HG03378 (cell line): ENCODE measurements around the gene NRXN2.
"Not testable (repeated sequence)": the region's sequence is repeated elsewhere in the genome, so short reads cannot be mapped to it uniquely, and the experiment has no call there.

Experiments used
- ATAC-seq: cut with Tn5 transposase; IDR thresholded peaks from one replicate; pipeline ENCODE4 v1.9.1; 2021; ENCODE audit warnings: mild to moderate bottlenecking, moderate library complexity; ENCODE audit not compliant: unreplicated experiment

NRXN2 gene

DNA sequence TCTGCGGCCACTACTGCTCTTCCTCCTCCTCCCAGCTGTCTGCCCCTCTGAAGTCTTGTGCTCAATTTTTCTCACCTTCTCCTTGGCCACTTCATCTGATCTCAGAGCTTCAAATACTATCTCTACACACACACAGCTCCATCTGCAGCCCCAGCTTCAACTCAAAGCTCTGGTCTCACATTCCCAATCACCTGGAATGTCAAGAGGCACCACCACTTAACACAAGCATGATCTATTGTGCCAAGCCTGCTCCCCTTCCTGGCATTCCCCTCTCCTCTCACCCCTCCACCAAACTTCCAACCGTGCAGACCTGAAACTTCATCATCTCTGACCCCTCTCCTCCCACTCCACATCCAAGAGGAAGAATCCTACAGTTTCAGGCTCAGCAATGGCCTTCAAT is 17.5 kb downstream of the NRXN2 start:
- no peak for ATAC-seq

DNA sequence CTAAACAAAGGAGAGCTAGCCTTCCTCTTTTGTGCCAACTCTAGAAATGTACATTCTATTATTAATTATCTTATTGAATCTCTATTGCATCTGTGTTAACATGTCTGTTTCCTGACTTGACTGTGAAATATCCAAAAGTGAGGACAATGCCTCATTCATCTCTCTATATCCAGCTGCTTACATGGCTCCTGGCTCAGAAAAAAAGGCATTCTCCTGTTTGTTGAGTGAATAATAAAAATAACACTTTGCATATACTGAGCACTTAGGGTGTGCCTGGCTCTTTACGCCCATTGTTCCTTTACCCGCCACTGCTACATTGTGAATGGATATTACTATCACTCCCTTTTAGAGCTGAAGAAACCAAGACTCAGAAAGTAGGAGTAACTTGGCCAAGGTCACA is 19.9 kb downstream of the NRXN2 start:
- no peak for ATAC-seq

DNA sequence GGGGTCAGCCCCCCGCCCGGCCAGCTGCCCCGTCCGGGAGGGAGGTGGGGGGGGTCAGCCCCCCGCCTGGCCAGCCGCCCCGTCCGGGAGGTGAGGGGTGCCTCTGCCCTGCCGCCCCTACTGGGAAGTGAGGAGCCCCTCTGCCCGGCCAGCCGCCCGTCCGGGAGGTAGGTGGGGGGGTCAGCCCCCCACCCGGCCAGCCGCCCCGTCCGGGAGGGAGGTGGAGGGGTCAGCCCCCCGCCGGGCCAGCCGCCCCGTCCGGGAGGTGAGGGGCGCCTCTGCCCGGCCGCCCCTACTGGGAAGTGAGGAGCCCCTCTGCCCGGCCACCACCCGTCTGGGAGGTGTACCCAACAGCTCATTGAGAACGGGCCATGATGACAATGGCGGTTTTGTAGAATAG is 21.0 kb downstream of the NRXN2 start:
- not testable (repeated sequence) for ATAC-seq

DNA sequence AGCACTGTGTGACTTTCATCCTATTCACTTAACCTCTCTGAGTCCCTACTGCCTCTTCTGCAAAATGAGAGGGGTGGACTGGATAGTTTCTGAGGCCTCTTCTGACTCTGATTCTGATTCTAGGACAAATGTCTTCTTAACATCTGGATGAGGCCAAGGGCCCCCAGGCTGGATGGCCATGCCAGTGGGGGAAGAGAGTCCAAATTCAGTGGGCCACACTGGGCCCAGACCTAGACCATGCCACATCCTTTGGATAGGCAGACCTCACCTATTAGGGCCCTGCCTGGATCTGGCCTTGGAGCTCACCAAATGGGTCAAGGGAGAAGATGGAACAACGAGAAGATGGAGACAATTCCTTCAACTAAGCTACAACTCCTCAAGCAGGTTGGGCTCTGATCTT is 24.6 kb downstream of the NRXN2 start:
- ATAC-seq, result no peak

DNA sequence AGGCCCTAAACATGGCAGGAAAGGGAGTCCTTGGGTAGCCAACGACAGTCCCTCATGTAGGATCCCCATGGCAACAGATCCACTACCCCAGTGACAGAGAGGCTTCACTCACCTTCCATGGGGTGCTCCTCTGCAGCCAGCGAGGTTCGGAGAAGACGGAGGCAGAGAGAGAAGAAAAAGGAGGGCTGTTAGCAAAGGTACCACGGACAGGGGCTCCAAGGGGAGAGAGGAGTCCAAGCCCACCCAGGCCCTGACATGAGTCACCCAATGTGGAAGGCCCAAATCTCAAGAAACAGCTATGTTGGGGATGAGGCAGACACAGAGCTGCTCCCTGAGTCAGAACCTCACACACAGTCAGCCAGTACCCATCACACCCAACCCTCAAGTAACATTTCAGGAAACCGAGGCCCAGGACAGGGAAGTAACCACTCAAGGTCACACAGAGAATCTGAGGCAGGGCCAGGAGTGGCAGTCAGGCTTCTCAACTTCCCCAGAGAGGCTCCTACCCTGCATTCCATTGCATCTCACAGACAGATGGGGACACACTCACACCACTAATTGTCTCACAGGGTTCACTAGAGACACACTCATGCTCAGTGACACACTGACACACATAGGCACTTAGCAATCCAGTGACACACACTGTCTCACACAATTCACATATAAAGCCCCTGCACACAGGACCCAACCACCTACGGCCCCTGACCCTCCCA is 25.2 kb downstream of the NRXN2 start:
- no peak for ATAC-seq

DNA sequence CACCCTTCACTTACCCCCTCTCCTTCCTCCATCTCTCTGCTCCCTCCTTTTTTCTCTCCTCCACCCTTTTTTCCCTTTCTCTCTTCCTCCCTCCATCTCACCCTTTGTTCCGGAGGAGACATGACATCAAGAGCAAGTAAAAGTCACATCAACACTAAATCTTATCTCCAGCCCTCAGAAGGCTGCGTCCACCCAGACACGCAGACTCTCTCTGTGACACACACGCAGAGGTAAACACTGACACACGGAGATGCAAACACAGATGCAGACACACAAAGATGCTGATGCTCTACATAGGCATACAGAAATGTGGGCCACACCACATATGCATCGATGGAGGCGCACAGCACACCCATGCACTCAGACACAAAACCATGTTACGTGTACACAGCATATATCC is 27.0 kb downstream of the NRXN2 start:
- no peak for ATAC-seq

DNA sequence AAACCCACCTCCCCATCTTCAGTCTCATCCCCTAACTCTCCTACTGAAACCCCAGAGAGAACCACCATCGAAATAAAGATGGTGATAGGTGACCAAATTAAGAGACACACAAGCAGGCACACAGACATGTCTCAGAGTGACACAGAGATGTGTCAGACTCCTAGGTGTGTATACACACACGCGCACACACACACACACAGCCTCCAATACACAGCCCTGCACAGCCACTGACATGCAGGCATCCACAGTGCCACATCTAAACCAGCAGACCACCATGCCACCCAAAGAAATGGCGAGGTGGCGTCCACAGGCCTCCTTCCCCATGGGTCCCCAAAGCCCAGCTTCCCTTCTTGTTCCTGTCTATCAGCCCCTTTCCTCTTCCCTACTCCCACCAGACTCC is 27.4 kb downstream of the NRXN2 start:
- no peak for ATAC-seq

DNA sequence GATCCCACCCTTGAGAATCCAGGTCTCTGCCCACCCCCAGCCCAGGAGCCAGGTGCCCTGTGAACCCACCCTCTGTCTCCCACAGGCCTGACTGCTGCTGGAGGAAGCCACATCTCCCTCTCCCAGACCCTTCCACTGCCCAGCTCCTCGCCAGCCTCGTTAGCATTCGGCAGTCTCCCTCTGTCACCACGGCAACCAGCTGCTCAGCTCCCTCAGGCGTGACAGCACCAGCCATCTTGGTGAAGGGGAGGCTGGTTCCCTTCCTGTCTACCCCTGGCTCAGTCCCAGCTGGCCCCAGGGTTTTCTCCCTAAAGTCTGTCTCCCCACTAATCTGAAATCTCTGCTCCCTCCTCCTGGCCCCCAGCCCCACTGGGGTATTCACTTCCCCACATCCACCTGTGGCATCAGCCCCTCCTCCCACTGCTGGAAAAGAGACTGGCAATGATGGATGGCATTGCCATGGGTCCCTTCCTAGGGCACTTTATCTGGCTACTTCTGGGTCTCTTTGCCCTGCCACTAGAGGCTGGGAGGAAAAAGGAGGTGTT is 28.1 kb downstream of the NRXN2 start:
- no peak for ATAC-seq

DNA sequence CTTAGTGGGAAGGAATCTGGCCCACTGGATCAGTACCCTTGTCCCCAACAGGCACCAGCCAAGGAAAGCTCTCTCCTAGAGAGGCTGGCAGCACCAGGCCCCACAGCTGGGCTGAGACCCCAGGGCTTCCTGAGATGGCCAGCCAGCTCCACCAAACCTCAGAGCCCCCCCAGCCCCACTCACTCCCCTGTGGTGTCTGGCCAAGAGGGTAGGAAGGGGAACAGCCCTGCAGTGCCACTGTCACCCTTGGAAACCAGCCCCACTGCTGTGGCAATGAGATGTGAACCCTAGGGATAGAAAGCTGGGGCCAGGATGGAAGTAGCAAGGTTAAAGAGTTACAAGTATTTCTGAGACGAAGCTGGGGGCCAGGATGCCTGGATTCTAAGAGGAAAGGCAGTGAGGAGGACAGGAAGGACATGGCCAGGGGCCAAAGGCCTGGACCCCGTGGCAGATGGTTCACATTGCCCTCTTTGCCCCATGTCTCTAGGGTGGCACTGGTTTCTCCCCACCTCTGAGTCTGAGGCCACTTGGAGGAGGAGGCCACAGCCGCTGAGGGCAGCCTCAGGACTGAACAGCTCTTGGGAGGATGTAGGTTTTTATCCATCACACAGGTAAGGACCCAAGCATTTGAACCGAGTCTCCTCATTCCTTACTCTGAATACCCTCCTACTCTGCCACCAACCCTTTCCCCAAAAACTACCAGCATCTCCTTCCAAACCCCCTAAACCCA is 28.8 kb downstream of the NRXN2 start:
- no peak for ATAC-seq

DNA sequence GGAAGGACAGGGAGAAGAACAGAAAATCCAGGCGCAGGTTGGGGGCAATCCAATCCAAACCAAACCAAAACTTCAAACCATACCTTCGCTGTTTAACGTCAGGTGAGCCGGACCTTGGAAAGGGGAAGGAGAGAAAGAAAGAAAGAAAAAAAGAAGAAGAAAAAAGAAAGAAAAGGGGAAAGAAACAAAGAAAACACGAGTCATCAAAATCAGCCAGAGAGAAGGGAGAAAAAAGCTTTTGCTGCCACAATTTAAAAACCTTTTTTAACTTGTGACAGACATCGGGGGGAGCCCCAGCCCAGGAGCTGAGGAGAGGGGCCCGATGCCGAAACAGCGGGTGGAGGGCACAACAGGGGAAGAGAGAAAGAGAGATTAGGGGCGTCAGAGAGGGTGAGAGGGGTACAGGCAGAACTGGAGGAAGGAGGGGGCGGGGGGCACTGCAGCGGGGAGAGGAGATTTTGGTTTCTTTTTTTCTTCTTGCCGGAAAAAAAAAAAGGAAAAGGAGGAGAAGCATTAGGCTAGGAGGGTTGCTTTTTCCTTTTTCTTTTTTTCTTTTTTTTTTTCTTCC is 30.1 kb downstream of the NRXN2 start:
- no peak for ATAC-seq

DNA sequence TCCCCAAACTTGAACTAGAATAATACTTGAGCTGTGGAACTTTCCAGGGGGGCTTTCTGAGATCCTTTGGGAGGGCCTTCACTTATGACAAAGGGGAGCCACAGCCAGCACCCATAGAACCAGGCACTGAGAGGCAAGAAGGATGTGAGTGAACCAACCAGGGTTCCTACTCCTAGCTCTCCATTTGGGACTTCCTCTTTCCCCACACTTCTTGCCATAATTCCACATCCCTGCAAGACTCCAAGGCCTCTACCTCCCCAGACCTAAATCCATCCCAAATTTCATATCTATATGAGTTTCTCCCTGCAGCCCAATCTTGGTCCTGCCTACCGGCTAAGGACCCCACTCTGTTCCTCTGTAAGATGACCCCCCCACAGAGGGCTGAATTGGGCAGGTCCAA is 31.5 kb downstream of the NRXN2 start:
- no peak for ATAC-seq

DNA sequence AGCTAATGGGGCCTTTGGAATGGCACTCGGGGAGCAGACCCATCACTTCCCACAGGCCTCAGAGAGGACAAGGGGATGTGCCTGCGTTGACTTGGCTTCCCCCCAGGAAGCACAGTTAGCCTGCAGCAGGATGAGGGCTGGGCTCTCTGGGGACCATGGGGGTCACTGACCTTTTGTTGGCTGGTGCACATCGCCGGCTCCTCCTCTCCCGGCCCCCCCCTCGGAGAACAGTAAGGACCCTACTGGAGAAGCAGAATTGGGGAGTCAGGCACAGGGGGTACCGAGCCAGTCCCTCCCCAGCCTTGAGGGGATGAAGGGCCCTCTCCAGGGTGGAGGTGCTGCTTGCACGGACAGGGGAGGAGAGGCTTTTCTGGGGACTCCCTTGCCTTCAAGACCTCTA is 32.8 kb downstream of the NRXN2 start:
- ATAC-seq, result no peak

DNA sequence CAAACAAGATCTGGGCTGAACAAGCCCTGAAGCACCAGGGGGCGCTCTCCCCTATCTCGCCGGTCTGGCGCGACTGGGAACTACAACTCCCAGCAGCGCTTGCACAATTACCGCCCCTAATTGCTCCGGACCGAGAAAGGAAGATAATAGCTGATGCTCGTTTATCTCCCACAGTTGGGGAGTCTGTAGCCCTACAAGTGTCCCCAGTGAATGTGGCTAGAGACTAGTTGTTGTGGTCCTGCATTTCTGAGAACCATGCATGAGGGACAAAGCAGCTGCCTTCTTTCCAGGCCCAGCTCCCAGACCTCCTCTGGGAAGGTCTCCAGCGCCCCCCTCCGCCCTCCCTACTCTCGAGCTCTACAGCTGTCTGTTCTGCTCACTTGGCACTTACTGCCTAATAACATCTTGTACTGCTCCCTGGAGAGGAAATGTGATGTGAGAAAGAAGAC is 34.4 kb downstream of the NRXN2 start:
- ATAC-seq, result no peak

DNA sequence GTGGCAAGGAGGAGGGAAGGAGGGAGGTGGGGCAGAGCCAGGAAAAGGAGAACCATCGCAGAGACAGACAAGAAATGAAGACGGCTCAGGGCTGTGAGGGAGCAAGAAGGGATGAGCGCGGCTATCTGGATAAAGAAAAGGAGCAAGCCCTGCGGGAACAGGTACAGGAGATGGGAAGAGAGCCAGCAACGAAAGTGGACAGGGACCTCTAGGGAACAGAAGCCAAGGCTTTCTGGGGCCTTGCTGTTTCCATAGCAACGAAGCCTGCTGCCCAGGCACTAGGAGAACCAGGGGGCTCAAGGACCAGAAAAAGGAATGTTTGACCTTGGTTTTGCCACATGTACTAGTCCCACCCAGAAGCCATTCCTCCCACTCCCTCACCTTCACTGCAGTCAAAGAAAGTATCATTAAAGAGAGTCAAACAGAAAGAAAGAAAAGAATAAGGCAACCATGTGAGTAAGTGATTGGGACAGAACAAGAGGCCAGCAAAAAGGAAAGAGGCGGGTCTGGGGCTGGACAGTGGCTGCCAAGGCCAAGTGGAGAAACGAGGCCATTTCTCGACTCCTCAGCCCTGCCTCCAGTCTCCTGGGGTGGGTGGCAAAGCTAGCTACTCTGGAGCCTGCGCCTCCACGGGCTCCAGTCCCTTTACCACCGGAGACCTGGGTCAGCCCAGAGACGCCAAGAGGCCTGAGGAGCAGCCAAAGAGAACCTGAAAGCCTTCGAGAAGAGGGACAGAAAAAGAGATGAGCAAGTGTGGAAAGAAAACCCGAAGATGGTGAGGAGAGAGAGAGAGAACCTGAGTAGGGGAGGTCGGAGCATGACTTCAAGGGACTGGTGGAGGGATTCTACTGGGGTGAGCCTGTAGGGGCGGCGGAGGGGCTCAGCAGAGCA is 35.1 kb downstream of the NRXN2 start:
- ATAC-seq, result no peak

DNA sequence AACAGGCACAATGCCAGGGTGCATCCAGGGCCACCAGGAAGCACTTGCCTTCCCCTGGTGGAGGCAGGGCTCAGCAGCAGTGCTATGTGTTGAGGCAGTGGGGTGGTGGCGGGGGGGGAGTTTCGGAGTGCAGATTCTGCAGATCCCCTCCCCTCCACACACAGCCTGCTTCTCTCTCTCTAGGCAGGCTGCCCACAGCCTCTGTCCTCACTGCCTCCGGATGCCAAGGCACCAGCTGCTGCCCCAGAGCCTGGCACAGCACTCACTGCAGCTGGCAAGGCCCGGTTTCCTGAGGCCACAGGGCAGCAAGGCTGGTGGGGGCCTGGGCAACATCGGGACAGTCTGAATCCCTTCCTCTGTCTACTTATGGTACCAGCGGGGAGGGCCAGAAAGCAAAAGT is 35.8 kb downstream of the NRXN2 start:
- ATAC-seq, result no peak

DNA sequence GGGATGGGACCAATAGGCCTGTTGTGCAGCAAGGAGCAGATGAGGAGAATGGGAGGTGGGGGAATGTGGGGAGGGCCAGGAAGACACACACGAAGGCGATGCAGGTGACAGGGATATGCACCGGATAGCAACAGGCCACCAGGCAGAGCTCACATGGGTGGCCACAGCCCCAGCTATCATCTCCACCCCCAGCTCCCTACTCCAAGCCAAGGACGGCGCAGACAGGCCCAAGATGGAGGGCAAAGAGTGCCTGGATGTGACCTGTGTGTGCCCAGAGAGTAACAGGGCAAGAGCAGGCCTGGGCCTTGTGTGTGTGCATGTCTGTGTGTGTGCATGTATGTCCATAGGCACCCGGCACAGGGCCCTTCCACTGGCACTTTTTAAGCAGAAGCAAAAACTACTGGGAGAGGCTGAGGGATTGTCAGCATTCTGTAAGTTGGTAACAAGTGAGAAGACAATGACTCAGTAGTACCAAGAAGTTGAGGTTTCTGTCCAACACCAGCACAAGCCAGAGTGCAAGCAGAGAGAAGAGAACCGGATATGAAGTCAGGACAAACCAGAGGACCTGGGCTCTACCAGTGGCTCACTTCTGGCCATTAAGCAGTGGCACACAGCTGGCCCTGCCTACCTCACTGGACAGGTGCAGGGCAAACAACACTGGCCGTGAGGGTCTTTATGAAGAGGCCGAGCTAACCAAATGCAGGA is 36.4 kb downstream of the NRXN2 start:
- no peak for ATAC-seq

DNA sequence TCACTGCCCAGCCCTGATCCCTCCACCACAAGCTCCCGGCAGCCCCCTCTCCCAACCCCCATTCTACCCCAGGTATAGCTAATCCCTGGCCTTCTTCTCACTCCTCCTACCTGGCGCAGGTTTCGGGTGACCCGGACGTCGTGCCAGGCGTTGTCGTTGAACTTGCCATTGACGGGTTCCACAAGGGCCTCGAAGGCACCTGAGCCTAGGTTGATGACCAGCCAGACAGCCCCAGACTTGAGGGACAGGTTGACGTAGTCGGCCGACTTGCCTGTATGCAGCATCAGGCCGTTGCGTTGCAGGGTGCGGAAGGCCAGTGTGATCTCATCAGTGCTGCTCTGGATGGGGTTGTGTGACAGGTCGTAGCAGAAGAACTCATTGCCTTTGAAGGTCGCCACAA is 37.5 kb downstream of the NRXN2 start:
- no peak for ATAC-seq

DNA sequence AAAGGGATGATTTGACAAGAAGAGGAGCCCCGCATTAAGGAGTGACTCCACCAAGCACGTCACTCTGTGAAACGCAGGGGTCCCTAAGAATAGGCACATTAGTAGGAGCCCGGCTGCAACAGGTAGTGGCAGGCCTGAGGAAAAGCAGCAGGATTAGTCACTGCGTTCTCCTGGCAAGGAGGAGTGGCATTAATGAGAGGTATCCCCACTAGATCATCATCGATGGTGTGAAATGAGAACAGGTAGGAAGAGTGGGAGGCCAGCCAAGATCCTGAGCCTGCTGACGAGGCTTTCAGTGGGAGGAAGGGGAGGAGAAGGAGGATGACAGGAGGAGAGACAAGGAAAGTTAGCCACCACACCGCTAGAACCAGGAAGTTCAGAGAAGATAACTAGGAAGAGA is 38.6 kb downstream of the NRXN2 start:
- no peak for ATAC-seq

DNA sequence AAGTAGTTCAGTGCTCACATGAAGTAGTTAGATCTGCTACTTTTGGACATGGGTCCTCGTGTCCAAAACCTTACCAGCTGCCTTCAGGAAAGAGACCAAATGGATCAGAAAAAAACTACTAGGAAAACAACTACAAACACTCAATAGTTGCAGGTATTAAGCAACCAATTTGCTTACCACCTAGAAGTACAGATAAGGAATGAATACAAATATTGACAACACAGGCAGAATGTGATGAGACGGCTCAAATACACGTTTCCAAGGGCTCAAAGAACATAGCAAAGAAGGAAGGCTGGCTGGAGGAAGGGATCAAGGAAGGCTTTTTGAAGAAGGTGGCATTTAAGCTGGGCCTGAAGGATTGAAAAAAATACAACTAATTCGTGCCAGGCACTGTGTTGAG is 41.8 kb downstream of the NRXN2 start:
- ATAC-seq, result no peak

DNA sequence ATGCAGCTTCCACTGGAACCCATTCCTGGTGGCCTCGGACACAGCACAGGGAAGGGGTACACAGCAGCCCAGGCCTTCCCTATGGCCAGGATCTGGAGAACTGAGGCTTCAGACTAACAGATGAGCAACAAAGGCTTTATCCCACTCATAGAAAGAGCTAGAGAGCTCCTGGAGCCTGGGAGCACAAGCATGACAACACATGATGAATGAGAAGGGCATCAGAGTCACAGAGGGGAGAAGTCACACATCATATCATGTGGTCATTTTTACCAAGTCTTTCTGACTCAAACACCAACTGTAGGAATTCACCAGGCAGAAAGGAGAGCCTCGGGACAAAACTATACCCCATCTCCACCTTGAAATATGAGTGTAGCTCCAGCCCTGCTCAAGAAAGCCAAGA is 43.2 kb downstream of the NRXN2 start:
- ATAC-seq, result no peak
